Kidney (tissue), 14 donors: Measurements from ENCODE around the gene CUX1. TPM values are rescaled to one million over a fixed set of nuclear protein-coding genes. Genes with fewer than 3 reads are reported as not detected.

Experiments used
- DNase-seq, 5 donors: peaks; one replicate each; pipeline ENCODE4 v3.0.0-alpha.2; 2013 to 2020
- FAIRE-seq: peaks from 2 replicates; lab custom pipeline; 2012; peaks lifted over from hg19 to GRCh38; lab: Jason Lieb, UNC
- H3K27ac ChIP-seq, 2 donors: one replicate each; pipeline ENCODE4 v1.7.0; 2013; ENCODE audit warnings: low read depth in 2 of 2, low read length in 2 of 2, inconsistent platforms in 1 of 2
- H3K27me3 ChIP-seq: one replicate; pipeline ENCODE4 v1.7.1; 2013; ENCODE audit warnings: low read length, inconsistent platforms; ENCODE audit not compliant: control insufficient read depth, insufficient read depth
- H3K36me3 ChIP-seq, 3 donors: one replicate each; pipeline versions ENCODE4 v1.7.0 to v1.7.1; 2013; ENCODE audit warnings: low read length in 3 of 3, control low read depth in 1 of 3, inconsistent platforms in 1 of 3; ENCODE audit not compliant: insufficient read depth in 3 of 3, control insufficient read depth in 2 of 3
- H3K4me1 ChIP-seq, 3 donors: one replicate each; pipeline versions ENCODE4 v1.7.0 to v1.7.1; 2013; ENCODE audit warnings: low read length in 3 of 3, inconsistent platforms in 1 of 3, low read depth in 1 of 3; ENCODE audit not compliant: control insufficient read depth in 2 of 3, insufficient read depth in 2 of 3
- H3K4me3 ChIP-seq, 3 donors: one replicate each; pipeline versions ENCODE4 v1.7.0 to v1.8.1; 2013; ENCODE audit warnings: low read length in 3 of 3, control low read depth in 1 of 3, inconsistent platforms in 1 of 3
- H3K9ac ChIP-seq, 3 donors: one replicate each; pipeline versions ENCODE4 v1.7.0 to v1.7.1; 2013; ENCODE audit warnings: low read length in 3 of 3, control low read depth in 1 of 3, inconsistent platforms in 1 of 3
- H3K9me3 ChIP-seq, 3 donors: one replicate each; pipeline versions ENCODE4 v1.7.0 to v1.7.1; 2013; ENCODE audit warnings: low read length in 3 of 3, control low read depth in 1 of 3, inconsistent platforms in 1 of 3; ENCODE audit not compliant: control insufficient read depth in 2 of 3, insufficient read depth in 1 of 3
- CTCF ChIP-seq: IDR thresholded peaks from 3 replicates; pipeline ENCODE4 v1.5.1; 2012; ENCODE audit warnings: mild to moderate bottlenecking, moderate library complexity, borderline replicate concordance; ENCODE audit not compliant: insufficient read depth; ENCODE audit errors: extremely low read depth
- intact Hi-C: fragments of 100-400 bp; cut with DNase I; formaldehyde crosslinking; loops from one replicate; pipeline ENCODE4 v1.11.1; 2022
- polyA plus RNA-seq: library from polyadenylated mRNA; stranded (reverse); fragments of 350-450 nt; fragmentation: Illumina TruSeq; extraction: RNeasy Lipid Tissue Mini Kit (QIAGEN cat#74804); gene quantifications from one replicate; pipeline ENCODE4 v1.2.3, GENCODE V29; 2014; ENCODE audit warnings: low read depth, low replicate concordance; ENCODE audit not compliant: insufficient read depth
- total RNA-seq: library from RNA; stranded (reverse); fragmentation: NEBNext Ultra II Directional; extraction: Animal tissue kit (Norgen Biotek cat#: 25700); gene quantifications from one replicate; pipeline ENCODE4 v1.2.1, GENCODE V29; 2021
- donor health status: control.
- donor health status: control.
- donor health status: control.
- donor health status: control.
- donor health status: control.
- donor health status: DM: yes; HTN: yes; CAD: no.
- donor health status: Normal renal cell carcinoma (clear cell type).

CUX1 gene
- total and polyA plus RNA-seq, 2 donors from 2014 or later: 71.4 to 126 TPM

DNA sequence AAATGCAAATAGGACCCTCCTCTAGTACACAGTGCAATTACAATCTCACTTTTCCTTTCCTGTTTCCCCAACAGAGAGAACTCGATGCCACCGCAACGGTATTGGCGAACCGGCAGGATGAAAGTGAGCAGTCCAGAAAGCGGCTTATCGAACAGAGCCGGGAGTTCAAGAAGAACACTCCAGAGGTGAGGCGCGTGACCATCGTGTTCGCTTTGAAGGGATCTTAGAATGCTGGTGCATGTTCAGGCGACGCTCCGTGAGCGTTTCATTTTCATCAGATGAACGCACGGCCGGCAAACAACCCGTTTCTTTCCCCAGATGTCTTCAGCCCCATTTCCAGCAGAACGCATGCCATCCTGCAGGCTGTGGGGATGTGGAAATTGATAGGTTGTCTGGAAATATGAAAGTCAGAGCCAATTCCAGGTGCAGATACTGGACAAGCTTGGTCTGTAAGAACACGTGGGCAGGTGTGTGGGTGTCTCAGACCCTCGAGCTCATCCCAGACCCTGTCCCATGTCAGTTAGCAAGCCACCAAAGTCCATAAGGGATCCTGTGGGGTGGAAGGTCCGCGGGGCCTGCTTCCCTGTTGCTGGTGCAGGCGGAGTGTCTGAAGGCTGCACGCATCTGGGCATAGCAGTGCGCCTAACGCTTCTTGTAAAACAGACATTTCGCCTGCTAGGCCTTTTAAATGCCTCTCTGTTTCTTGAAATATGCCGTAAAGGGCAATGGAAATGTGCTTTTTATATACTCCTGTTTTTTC lies 98.8 kb downstream of the CUX1 start:
- no peak overlapping the region for H3K27ac ChIP-seq
- no peak for TF ChIP-seq CTCF
- H3K27me3 ChIP-seq: no peaks in the 10 kb centered on the region
- FAIRE-seq (no peak), DNase-seq (peak in 1 of 5 donors; percentile 20)
- peaks cover 0 to 13% (median 5%) of the 10 kb centered on the region in 3 donors for H3K4me1 ChIP-seq
- H3K36me3 ChIP-seq: peaks cover 0 to 23% (median 3%) of the 10 kb centered on the region in 3 donors
- no peak overlapping the region for H3K4me3 ChIP-seq
- intact Hi-C loops: no loop called here
- no peaks in the 10 kb centered on the region for H3K9me3 ChIP-seq
- no peak overlapping the region for H3K9ac ChIP-seq

GRCh38 chr7:101916876-101917275 lies 99.5 kb downstream of the CUX1 start:
- DNase-seq (peak in 1 of 5 donors; percentile 57), FAIRE-seq (no peak)
- Histone ChIP-seq H3K27me3 (no peaks in the 10 kb centered on the region), H3K4me1 (peaks cover 0 to 9% (median 5%) of the 10 kb centered on the region in 3 donors), H3K9ac (no peak overlapping the region), H3K27ac (no peak overlapping the region), H3K36me3 (peaks cover 0 to 23% (median 3%) of the 10 kb centered on the region in 3 donors), H3K4me3 (no peak overlapping the region), H3K9me3 (no peaks in the 10 kb centered on the region)
- TF ChIP-seq CTCF: no peak
- intact Hi-C loops: no loop called here

GRCh38 chr7:101917566-101917965 lies 100.1 kb downstream of the CUX1 start:
- Histone ChIP-seq H3K27ac (no peak overlapping the region), H3K4me1 (peaks cover 0 to 7% (median 5%) of the 10 kb centered on the region in 3 donors), H3K36me3 (peaks cover 0 to 23% (median 3%) of the 10 kb centered on the region in 3 donors), H3K9ac (no peak overlapping the region), H3K4me3 (no peak overlapping the region), H3K27me3 (no peaks in the 10 kb centered on the region), H3K9me3 (no peaks in the 10 kb centered on the region)
- FAIRE-seq (no peak), DNase-seq (peak in 1 of 5 donors; percentile 29)
- no peak for TF ChIP-seq CTCF
- intact Hi-C loops: no loop called here
